H1 (cell line): ENCODE results near the gene CEP97. TPM values are rescaled to one million over a fixed set of nuclear protein-coding genes. Genes with fewer than 3 reads are reported as not detected.
"Not testable (repeated sequence)": the region's sequence is repeated elsewhere in the genome, so short reads cannot be mapped to it uniquely, and the experiment has no call there.

Source experiments
- CTCF ChIA-PET: fragments of 300-600 bp; sonication (Branson Sonifier 250); formaldehyde crosslinking; loops from one replicate; lab custom pipeline; 2021; ENCODE audit not compliant: partially characterized antibody; lab: Charles Lee
- POLR2A ChIA-PET: fragments of 300-600 bp; sonication (Branson Sonifier 250); formaldehyde crosslinking; loops from one replicate; lab custom pipeline; 2021; ENCODE audit warnings: inconsistent platforms; ENCODE audit not compliant: partially characterized antibody; lab: Charles Lee
- DNase-seq, 2 experiments: peaks; one replicate each; pipeline versions ENCODE4 v3.0.0 to v3.0.0-alpha.2; 2010 to 2022; ENCODE audit warnings: low spot score in 2 of 2, low read depth in 1 of 2, mixed read lengths in 1 of 2
- FAIRE-seq: peaks from 2 replicates; lab custom pipeline; 2011; peaks lifted over from hg19 to GRCh38; lab: Jason Lieb, UNC
- H2AFZ ChIP-seq: 2 replicates; pipeline ENCODE4 v1.8.1; 2012; ENCODE audit warnings: low read length, inconsistent platforms
- H2AK5ac ChIP-seq: 2 replicates; pipeline ENCODE4 v1.6.1; 2013; ENCODE audit warnings: low read depth, low read length
- H2BK120ac ChIP-seq: replicated peaks from 2 replicates; pipeline ENCODE3; 2013; ENCODE audit warnings: low read depth, low read length, inconsistent platforms
- H2BK12ac ChIP-seq: 2 replicates; pipeline ENCODE4 v1.6.1; 2013; ENCODE audit warnings: low read depth, low read length
- H2BK15ac ChIP-seq: 2 replicates; pipeline ENCODE4 v1.6.1; 2013; ENCODE audit warnings: low read length
- H2BK20ac ChIP-seq: 2 replicates; pipeline ENCODE4 v1.6.1; 2013; ENCODE audit warnings: low read length
- H2BK5ac ChIP-seq: 2 replicates; pipeline ENCODE4 v1.6.1; 2013; ENCODE audit warnings: low read depth, low read length
- H3K14ac ChIP-seq: 2 replicates; pipeline ENCODE4 v1.6.1; 2013; ENCODE audit warnings: inconsistent platforms; ENCODE audit not compliant: insufficient read length
- H3K18ac ChIP-seq: 2 replicates; pipeline ENCODE4 v1.6.1; 2013; ENCODE audit warnings: low read length; ENCODE audit errors: extremely low read depth
- H3K23ac ChIP-seq: 2 replicates; pipeline ENCODE4 v1.6.1; 2013; ENCODE audit warnings: inconsistent platforms; ENCODE audit not compliant: insufficient read length
- H3K23me2 ChIP-seq: 2 replicates; pipeline ENCODE4 v1.6.1; 2013; ENCODE audit warnings: low read depth, low read length
- H3K27ac ChIP-seq: 2 replicates; pipeline ENCODE4 v1.6.1; 2011; ENCODE audit warnings: low read depth, low read length, inconsistent platforms
- H3K27me3 ChIP-seq, 4 experiments: replicated peaks in 1 of 4; 1 replicate in 1 of 4; 2 replicates in 3 of 4; pipeline versions ENCODE4 v1.6.1 to v1.8.1; 2011 to 2013; ENCODE audit warnings: low read length in 3 of 4, mild to moderate bottlenecking in 3 of 4, inconsistent platforms in 2 of 4, mixed read lengths in 2 of 4, moderate library complexity in 1 of 4; ENCODE audit not compliant: control insufficient read depth in 3 of 4, insufficient read depth in 3 of 4; ENCODE audit errors: extremely low read depth in 1 of 4
- H3K36me3 ChIP-seq, 4 experiments: 2 replicates each; pipeline versions ENCODE4 v1.6.1 to v1.8.1; 2011 to 2013; ENCODE audit warnings: mild to moderate bottlenecking in 4 of 4, low read length in 3 of 4, moderate library complexity in 2 of 4, control low read depth in 1 of 4, inconsistent platforms in 1 of 4; ENCODE audit not compliant: insufficient read depth in 4 of 4, control insufficient read depth in 2 of 4
- H3K4ac ChIP-seq: replicated peaks from 2 replicates; pipeline ENCODE3; 2013; ENCODE audit warnings: low read length, low read depth, mixed read lengths, inconsistent platforms; ENCODE audit not compliant: insufficient read length
- H3K4me1 ChIP-seq, 4 experiments: replicated peaks in 1 of 4; 1 replicate in 1 of 4; 2 replicates in 3 of 4; pipeline versions ENCODE4 v1.6.1 to v1.8.1; 2011 to 2013; ENCODE audit warnings: low read length in 3 of 4, inconsistent platforms in 2 of 4, mixed read lengths in 1 of 4; ENCODE audit not compliant: insufficient read depth in 4 of 4, control insufficient read depth in 3 of 4
- H3K4me2 ChIP-seq, 2 experiments: 2 replicates each; pipeline versions ENCODE4 v1.6.1 to v1.8.1; 2011 to 2013; ENCODE audit warnings: low read depth in 2 of 2, low read length in 2 of 2, control low read depth in 1 of 2, inconsistent platforms in 1 of 2, mild to moderate bottlenecking in 1 of 2; ENCODE audit not compliant: insufficient read depth in 1 of 2
- H3K4me3 ChIP-seq, 4 experiments: fragments of 200-600, 300-600 bp in 1 of 4; sonication (generic), shearing (Covaris generic), sonication (Bioruptor Twin) in 1 of 4; 2 replicates each; pipeline versions ENCODE4 v1.5.1 to v1.8.1; 2011 to 2016; ENCODE audit warnings: low read length in 4 of 4, low read depth in 3 of 4, control low read depth in 2 of 4, inconsistent platforms in 2 of 4, mild to moderate bottlenecking in 2 of 4, mixed read lengths in 1 of 4, moderate library complexity in 1 of 4; ENCODE audit not compliant: insufficient read depth in 2 of 4; ENCODE audit errors: extremely low read depth in 1 of 4
- H3K56ac ChIP-seq: replicated peaks from 2 replicates; pipeline ENCODE3; 2013; ENCODE audit warnings: low read depth, mild to moderate bottlenecking, mixed read lengths, low read length, inconsistent platforms; ENCODE audit not compliant: insufficient read length
- H3K79me1 ChIP-seq: 2 replicates; pipeline ENCODE4 v1.6.1; 2013; ENCODE audit warnings: low read depth, low read length, control low read depth
- H3K79me2 ChIP-seq, 2 experiments: 2 replicates each; pipeline versions ENCODE4 v1.6.1 to v1.8.1; 2012 to 2013; ENCODE audit warnings: low read length in 2 of 2, mild to moderate bottlenecking in 2 of 2, inconsistent platforms in 1 of 2; ENCODE audit not compliant: insufficient read depth in 2 of 2, control insufficient read depth in 1 of 2
- H3K9ac ChIP-seq, 4 experiments: replicated peaks in 1 of 4; 1 replicate in 1 of 4; 2 replicates in 3 of 4; pipeline versions ENCODE4 v1.6.1 to v1.8.1; 2011 to 2013; ENCODE audit warnings: low read depth in 3 of 4, low read length in 3 of 4, control low read depth in 2 of 4, mild to moderate bottlenecking in 2 of 4, moderate library complexity in 2 of 4, inconsistent platforms in 1 of 4; ENCODE audit errors: extremely low read depth in 1 of 4
- H3K9me3 ChIP-seq, 2 experiments: 2 replicates each; pipeline versions ENCODE4 v1.6.1 to v1.8.1; 2012 to 2013; ENCODE audit warnings: mild to moderate bottlenecking in 2 of 2, moderate library complexity in 2 of 2, control low read depth in 1 of 2, inconsistent platforms in 1 of 2, low read depth in 1 of 2, low read length in 1 of 2, mixed read lengths in 1 of 2; ENCODE audit not compliant: insufficient read depth in 2 of 2
- H4K20me1 ChIP-seq, 2 experiments: replicated peaks in 1 of 2; 2 replicates each; pipeline versions ENCODE3 to v1.8.1; 2011 to 2013; ENCODE audit warnings: inconsistent platforms in 2 of 2, low read length in 2 of 2, mild to moderate bottlenecking in 1 of 2; ENCODE audit not compliant: insufficient read depth in 2 of 2, control insufficient read depth in 1 of 2
- H4K5ac ChIP-seq: 2 replicates; pipeline ENCODE4 v1.6.1; 2013; ENCODE audit warnings: low read length, low read depth, mixed read lengths, inconsistent platforms; ENCODE audit not compliant: insufficient read length
- H4K8ac ChIP-seq: 2 replicates; pipeline ENCODE4 v1.8.0; 2013; ENCODE audit warnings: mild to moderate bottlenecking, moderate library complexity, low read length, inconsistent platforms; ENCODE audit not compliant: insufficient read depth; ENCODE audit errors: extremely low read depth
- H4K91ac ChIP-seq: replicated peaks from 2 replicates; pipeline ENCODE3; 2013; ENCODE audit warnings: low read length, mixed read lengths, inconsistent platforms; ENCODE audit not compliant: insufficient read length
- WGBS, 2 experiments: shearing (Covaris generic) in 1 of 2; methylation state at CpG; one replicate each; pipeline versions ENCODE4 v1.1.6 to v1.1.7; 2013 to 2015; ENCODE audit warnings: low lambda C conversion rate in 2 of 2, mixed read lengths in 2 of 2, inconsistent platforms in 1 of 2, low coverage in 1 of 2, missing lambda C conversion rate in 1 of 2; ENCODE audit not compliant: insufficient replicate concordance in 2 of 2, insufficient coverage in 1 of 2, insufficient read length in 1 of 2; ENCODE audit errors: extremely low coverage in 1 of 2, missing lambda C conversion rate in 1 of 2; 5-methylcytosine and 5-hydroxymethylcytosine counted together
- polyA plus RNA-seq, 7 experiments: library from polyadenylated mRNA; depleted of rRNA in 3 of 7; stranded (reverse) in 5 of 7; unstranded in 2 of 7; fragments of >200 nt in 5 of 7; fragments of 200-250 nt in 2 of 7; gene quantifications; 1 replicate in 5 of 7; 2 replicates in 1 of 7; 4 replicates in 1 of 7; pipeline versions ENCODE4 v1.2.1 to v1.2.3, GENCODE V29; 2011 to 2013; ENCODE audit warnings: missing spikeins in 2 of 7, mixed read lengths in 2 of 7
- total RNA-seq: library from RNA; stranded (reverse); fragmentation: NEBNext Ultra II Directional; extraction: Animal tissue kit (Norgen Biotek cat#: 25700); gene quantifications from 2 replicates; pipeline ENCODE4 v1.2.1, GENCODE V29; 2021

Gene CEP97
- total and polyA plus RNA-seq, 2 of the 8 experiments (the other 6 are each of a cell fraction or from before 2014, with no cell fraction given): 1.6 to 13.2 TPM

- H2BK20ac ChIP-seq, H3K79me1 ChIP-seq, H4K5ac ChIP-seq, H2BK12ac ChIP-seq, H3K4ac ChIP-seq, H3K27me3 ChIP-seq, H3K9ac ChIP-seq, H3K4me3 ChIP-seq, H2BK120ac ChIP-seq, H4K20me1 ChIP-seq, H4K91ac ChIP-seq, H3K79me2 ChIP-seq, H3K56ac ChIP-seq, H3K23me2 ChIP-seq, H3K18ac ChIP-seq, POLR2A ChIA-PET, H3K36me3 ChIP-seq, H3K4me1 ChIP-seq, H2AFZ ChIP-seq, DNase-seq, H2BK5ac ChIP-seq, H4K8ac ChIP-seq, H3K4me2 ChIP-seq, FAIRE-seq, H3K14ac ChIP-seq, H2BK15ac ChIP-seq, H3K27ac ChIP-seq, H3K23ac ChIP-seq, H2AK5ac ChIP-seq, H3K9me3 ChIP-seq: not testable (repeated sequence)
- CTCF ChIA-PET: interaction anchor here (1.1 kb wide), 1 partner anchor 35 kb away, joined by 3 read pairs; no protein-coding TSS in a partner anchor
- WGBS, 2 experiments: 70% methylated on average over 2 of the region's 3 CpGs; no CpG with 5 or more reads in 1 of the 2 experiments
These were observed 17.5 kb downstream of the CEP97 start for GRCh38 chr3:101741914-101742313.
